Endothelial cell (in vitro differentiated cells): ENCODE results near the gene SAV1. TPM values are rescaled to one million over a fixed set of nuclear protein-coding genes. Genes with fewer than 3 reads are reported as not detected.

Experiments used
- DNase-seq: peaks from one replicate; pipeline ENCODE4 v3.0.0; 2021; ENCODE audit warnings: low spot score
- H3K27ac Mint-ChIP-seq: one replicate; pipeline ENCODE4 v1.8.0; 2021; ENCODE audit warnings: mixed read lengths, inconsistent platforms; ENCODE audit not compliant: unreplicated experiment
- H3K27me3 Mint-ChIP-seq: one replicate; pipeline ENCODE4 v1.8.0; 2021; ENCODE audit warnings: mild to moderate bottlenecking, moderate library complexity, mixed read lengths, inconsistent platforms; ENCODE audit not compliant: unreplicated experiment
- H3K36me3 Mint-ChIP-seq: one replicate; pipeline ENCODE4 v1.8.0; 2021; ENCODE audit warnings: mild to moderate bottlenecking, low read depth, mixed read lengths, inconsistent platforms; ENCODE audit not compliant: unreplicated experiment
- H3K4me1 Mint-ChIP-seq: one replicate; pipeline ENCODE4 v1.8.0; 2021; ENCODE audit warnings: mild to moderate bottlenecking, mixed read lengths, inconsistent platforms; ENCODE audit not compliant: unreplicated experiment
- H3K4me3 Mint-ChIP-seq: one replicate; pipeline ENCODE4 v1.8.0; 2021; ENCODE audit warnings: mild to moderate bottlenecking, mixed read lengths, inconsistent platforms; ENCODE audit not compliant: unreplicated experiment
- H3K9me3 Mint-ChIP-seq: one replicate; pipeline ENCODE4 v1.8.0; 2021; ENCODE audit warnings: mixed read lengths, inconsistent platforms; ENCODE audit not compliant: unreplicated experiment
- CTCF ChIP-seq: fragments of 200-600 bp; sonication (generic); IDR thresholded peaks from one replicate; pipeline ENCODE4 v1.5.0; 2021; ENCODE audit warnings: antibody characterized with exemption; ENCODE audit not compliant: unreplicated experiment
- long read RNA-seq: library from polyadenylated mRNA; unstranded; transcript quantifications from one replicate; pipeline ENCODE4 v2.0.0, GENCODE V29; 2020; ENCODE audit not compliant: unreplicated experiment
- total RNA-seq: library from RNA; stranded (reverse); fragmentation: NEBNext Ultra II Directional; extraction: Animal tissue kit (Norgen Biotek cat#: 25700); gene quantifications from one replicate; pipeline ENCODE4 v1.2.1, GENCODE V29; 2021; ENCODE audit not compliant: unreplicated experiment

The SAV1 gene
- 24.0 TPM for total RNA-seq
- long read RNA-seq, partial matches to known transcripts = 1 of 4 reads
- long read RNA-seq, other reads (novel, unspliced or antisense) = 3 of 4 reads

- no peaks in the 10 kb centered on the region for H3K36me3 Mint-ChIP-seq
- no peaks in the 10 kb centered on the region for H3K9me3 Mint-ChIP-seq
- H3K4me1 Mint-ChIP-seq = peaks cover 9% of the 10 kb centered on the region
- H3K27ac Mint-ChIP-seq = peak within 1 kb of the TSS; percentile 98
- TF ChIP-seq CTCF = no peak
- H3K27me3 Mint-ChIP-seq = peaks cover 1% of the 10 kb centered on the region
- DNase-seq = peak; percentile 79
- H3K4me3 Mint-ChIP-seq = peak within 1 kb of the TSS; percentile 98
These were observed at the start of gene SAV1 for GRCh38 chr14:50667996-50668825. Gene SAV1, minus strand, starts transcription at chr14:50668306. Its CDS starts 339 bp downstream, at chr14:50667967.

- no peaks in the 10 kb centered on the region for H3K9me3 Mint-ChIP-seq
- no peak for DNase-seq
- no peak overlapping the region for H3K27ac Mint-ChIP-seq
- no peaks in the 10 kb centered on the region for H3K36me3 Mint-ChIP-seq
- no peak for TF ChIP-seq CTCF
- H3K4me1 Mint-ChIP-seq = no peaks in the 10 kb centered on the region
- no peak overlapping the region for H3K4me3 Mint-ChIP-seq
- no peaks in the 10 kb centered on the region for H3K27me3 Mint-ChIP-seq
These were observed 49.7 kb upstream of the SAV1 start for GRCh38 chr14:50717811-50718210.

- Mint-ChIP-seq H3K27ac (no peak overlapping the region), H3K36me3 (no peaks in the 10 kb centered on the region), H3K4me3 (no peak overlapping the region), H3K9me3 (no peaks in the 10 kb centered on the region), H3K27me3 (no peaks in the 10 kb centered on the region), H3K4me1 (peaks cover 5% of the 10 kb centered on the region)
- DNase-seq = peak; percentile 17
- peak; percentile 28 for TF ChIP-seq CTCF
These were observed 46.5 kb upstream of the SAV1 start for GRCh38 chr14:50714450-50715073.

GRCh38 chr14:50711043-50711442 lies 42.9 kb upstream of the SAV1 start:
- TF ChIP-seq CTCF = no peak
- H3K27ac Mint-ChIP-seq = no peak overlapping the region
- H3K4me3 Mint-ChIP-seq = no peak overlapping the region
- H3K9me3 Mint-ChIP-seq = no peaks in the 10 kb centered on the region
- no peaks in the 10 kb centered on the region for H3K36me3 Mint-ChIP-seq
- peaks cover 5% of the 10 kb centered on the region for H3K4me1 Mint-ChIP-seq
- no peak for DNase-seq
- H3K27me3 Mint-ChIP-seq = no peaks in the 10 kb centered on the region
